Measurements from ENCODE around the gene WWC2. TPM values are rescaled to one million over a fixed set of nuclear protein-coding genes. Genes with fewer than 3 reads are reported as not detected.
A peak's percentile ranks its signal among the peaks of the same experiment; 100 is the strongest.
"Not testable (repeated sequence)": the region's sequence is repeated elsewhere in the genome, so short reads cannot be mapped to it uniquely, and the experiment has no call there.

Gene WWC2
- total RNA-seq, 1 experiment from 2014 or later: 82.8 TPM

DNA sequence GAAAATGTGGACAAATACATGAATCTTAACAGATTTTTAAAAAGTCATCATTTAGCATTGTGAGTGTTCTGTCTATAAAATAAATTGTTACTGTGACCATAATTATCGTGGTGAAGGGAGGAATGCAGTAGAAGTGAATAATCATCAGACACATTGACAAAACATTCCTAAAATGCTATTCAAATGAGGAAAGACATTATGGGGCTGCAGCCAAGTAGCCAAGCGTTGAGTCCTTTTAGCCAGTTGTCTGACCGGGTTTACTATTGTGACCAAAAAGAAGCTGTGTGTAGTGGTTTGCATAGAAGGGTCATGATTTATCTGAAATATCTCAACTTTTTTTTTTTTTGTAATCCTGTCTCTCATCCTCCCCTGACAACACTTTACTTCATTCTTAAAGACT lies 19.5 kb downstream of the WWC2 start:
- ChIA-PET POLR2A (ENCODE audit: low non-redundant PET) (no interaction called here), CTCF (no interaction called here)
- H3K36me3 ChIP-seq (ENCODE audit: insufficient read depth, low read length, poor library complexity, severe bottlenecking): no peaks in the 10 kb centered on the region
- H3K4me1 ChIP-seq (ENCODE audit: insufficient read depth, low read length, poor library complexity, severe bottlenecking): peaks cover 26% of the 10 kb centered on the region
- H3K27me3 ChIP-seq (replicated peaks; ENCODE audit: insufficient read depth, low read depth, low read length, poor library complexity): no peaks in the 10 kb centered on the region
- no peak overlapping the region for H3K4me3 ChIP-seq (ENCODE audit: low read depth, low read length, poor library complexity, severe bottlenecking)
- intact Hi-C loops (cut with micrococcal nuclease; ENCODE audit: unreplicated experiment): no loop called here
- peak overlapping the region; percentile 53 for H3K27ac ChIP-seq (ENCODE audit: low read depth, low read length, poor library complexity, severe bottlenecking)
- peak; percentile 67 for DNase-seq (ENCODE audit: low spot score)
- no TSS peak for BruUV-seq (replicated peaks)
- H3K9me3 ChIP-seq (ENCODE audit: low read depth, low read length, poor library complexity, severe bottlenecking): no peaks in the 10 kb centered on the region
- TF ChIP-seq EZH2 (IDR thresholded peaks at IDR 0.05; ENCODE audit: borderline replicate concordance, low read depth, low read length, poor library complexity, severe bottlenecking): no peak
- no peak for TF ChIP-seq CTCF (conservative IDR thresholded peaks at IDR 0.05; ENCODE audit: low read depth, low read length)

- H3K4me3 ChIP-seq (ENCODE audit: low read depth, low read length, poor library complexity, severe bottlenecking); CTCF ChIA-PET; DNase-seq (ENCODE audit: low spot score); H3K27me3 ChIP-seq (replicated peaks; ENCODE audit: insufficient read depth, low read depth, low read length, poor library complexity); BruUV-seq (replicated peaks); POLR2A ChIA-PET (ENCODE audit: low non-redundant PET); H3K36me3 ChIP-seq (ENCODE audit: insufficient read depth, low read length, poor library complexity, severe bottlenecking); H3K27ac ChIP-seq (ENCODE audit: low read depth, low read length, poor library complexity, severe bottlenecking); intact Hi-C loops (cut with micrococcal nuclease; ENCODE audit: unreplicated experiment); H3K9me3 ChIP-seq (ENCODE audit: low read depth, low read length, poor library complexity, severe bottlenecking): not testable (repeated sequence)
- H3K4me1 ChIP-seq (ENCODE audit: insufficient read depth, low read length, poor library complexity, severe bottlenecking): peaks cover 33% of the 10 kb centered on the region
Observed at GRCh38 chr4:183121660-183122059, 22.6 kb downstream of the WWC2 start.

GRCh38 chr4:183124228-183124627 lies 25.2 kb downstream of the WWC2 start:
- Histone ChIP-seq H3K27me3 (replicated peaks; ENCODE audit: insufficient read depth, low read depth, low read length, poor library complexity) (no peaks in the 10 kb centered on the region), H3K9me3 (ENCODE audit: low read depth, low read length, poor library complexity, severe bottlenecking) (no peaks in the 10 kb centered on the region), H3K27ac (ENCODE audit: low read depth, low read length, poor library complexity, severe bottlenecking) (peak overlapping the region; percentile 37), H3K4me3 (ENCODE audit: low read depth, low read length, poor library complexity, severe bottlenecking) (no peak overlapping the region), H3K36me3 (ENCODE audit: insufficient read depth, low read length, poor library complexity, severe bottlenecking) (no peaks in the 10 kb centered on the region), H3K4me1 (ENCODE audit: insufficient read depth, low read length, poor library complexity, severe bottlenecking) (peaks cover 21% of the 10 kb centered on the region)
- intact Hi-C loops (cut with micrococcal nuclease; ENCODE audit: unreplicated experiment): no loop called here
- no peak for DNase-seq (ENCODE audit: low spot score)
- ChIA-PET CTCF (no interaction called here), POLR2A (ENCODE audit: low non-redundant PET) (no interaction called here)
- TF ChIP-seq CTCF (conservative IDR thresholded peaks at IDR 0.05; ENCODE audit: low read depth, low read length) (no peak), EZH2 (IDR thresholded peaks at IDR 0.05; ENCODE audit: borderline replicate concordance, low read depth, low read length, poor library complexity, severe bottlenecking) (no peak)
- BruUV-seq (replicated peaks): no TSS peak

GRCh38 chr4:183124865-183125264 lies 25.8 kb downstream of the WWC2 start:
- no peak for DNase-seq (ENCODE audit: low spot score)
- Histone ChIP-seq H3K4me3 (ENCODE audit: low read depth, low read length, poor library complexity, severe bottlenecking) (no peak overlapping the region), H3K9me3 (ENCODE audit: low read depth, low read length, poor library complexity, severe bottlenecking) (no peaks in the 10 kb centered on the region), H3K4me1 (ENCODE audit: insufficient read depth, low read length, poor library complexity, severe bottlenecking) (peaks cover 24% of the 10 kb centered on the region), H3K27ac (ENCODE audit: low read depth, low read length, poor library complexity, severe bottlenecking) (no peak overlapping the region), H3K27me3 (replicated peaks; ENCODE audit: insufficient read depth, low read depth, low read length, poor library complexity) (no peaks in the 10 kb centered on the region), H3K36me3 (ENCODE audit: insufficient read depth, low read length, poor library complexity, severe bottlenecking) (no peaks in the 10 kb centered on the region)
- POLR2A ChIA-PET (ENCODE audit: low non-redundant PET): no interaction called here
- BruUV-seq (replicated peaks): no TSS peak
- intact Hi-C loops (cut with micrococcal nuclease; ENCODE audit: unreplicated experiment): no loop called here
- CTCF ChIA-PET: no interaction called here
- no peak for TF ChIP-seq CTCF (conservative IDR thresholded peaks at IDR 0.05; ENCODE audit: low read depth, low read length)
- TF ChIP-seq EZH2 (IDR thresholded peaks at IDR 0.05; ENCODE audit: borderline replicate concordance, low read depth, low read length, poor library complexity, severe bottlenecking): no peak
